Putamen (tissue), 1 donor: ENCODE results near the gene DMPK.
A peak's percentile ranks its signal among the peaks of the same experiment; 100 is the strongest.

Source experiments
- DNase-seq: peaks from one replicate; pipeline ENCODE4 v3.0.0-alpha.2; 2016; ENCODE audit warnings: low spot score

The DMPK gene

GRCh38 chr19:45785781-45786532 lies 3.7 kb upstream of the DMPK start:
- DNase-seq, result no peak

DNA sequence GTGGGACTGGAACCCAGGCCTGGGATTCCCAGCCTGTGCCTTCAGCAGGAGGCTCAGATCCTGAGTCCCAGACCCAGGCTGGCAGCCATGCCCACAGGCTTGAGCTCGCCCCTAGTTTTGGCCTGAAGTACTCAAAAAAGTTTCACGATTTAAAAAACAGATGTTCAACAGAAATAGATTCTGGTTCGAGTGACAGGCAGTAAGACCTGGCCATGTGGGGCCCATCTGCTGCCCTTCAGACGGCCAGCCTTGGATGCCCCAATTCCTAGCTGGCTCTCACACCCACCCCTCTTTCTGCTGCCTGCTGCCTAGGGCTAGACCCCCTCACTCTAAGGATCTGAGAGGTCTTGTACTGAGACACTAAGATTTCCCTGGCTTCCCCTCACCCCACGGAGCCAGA lies 2.8 kb upstream of the DMPK start:
- no peak for DNase-seq

DNA sequence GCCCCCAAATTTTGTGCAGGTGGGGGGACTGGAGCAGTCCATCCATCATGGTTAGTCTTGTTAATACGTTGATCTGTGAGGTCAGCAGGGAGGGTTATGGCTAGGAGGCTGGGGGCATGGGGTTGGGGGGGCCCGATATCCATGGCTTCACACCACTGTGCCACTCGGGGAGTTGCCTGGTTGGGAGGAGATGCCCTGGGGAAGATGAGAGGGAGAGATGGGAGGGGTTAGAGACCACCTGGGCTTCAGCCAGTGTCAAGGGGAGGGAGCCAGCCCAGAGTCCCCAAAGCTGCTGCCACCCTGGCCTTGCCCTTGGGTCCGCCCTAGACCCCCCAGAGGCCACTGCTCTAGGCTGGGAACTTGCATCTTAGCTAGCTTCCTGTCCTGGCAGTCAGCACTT lies 1.8 kb upstream of the DMPK start:
- DNase-seq, result no peak

DNA sequence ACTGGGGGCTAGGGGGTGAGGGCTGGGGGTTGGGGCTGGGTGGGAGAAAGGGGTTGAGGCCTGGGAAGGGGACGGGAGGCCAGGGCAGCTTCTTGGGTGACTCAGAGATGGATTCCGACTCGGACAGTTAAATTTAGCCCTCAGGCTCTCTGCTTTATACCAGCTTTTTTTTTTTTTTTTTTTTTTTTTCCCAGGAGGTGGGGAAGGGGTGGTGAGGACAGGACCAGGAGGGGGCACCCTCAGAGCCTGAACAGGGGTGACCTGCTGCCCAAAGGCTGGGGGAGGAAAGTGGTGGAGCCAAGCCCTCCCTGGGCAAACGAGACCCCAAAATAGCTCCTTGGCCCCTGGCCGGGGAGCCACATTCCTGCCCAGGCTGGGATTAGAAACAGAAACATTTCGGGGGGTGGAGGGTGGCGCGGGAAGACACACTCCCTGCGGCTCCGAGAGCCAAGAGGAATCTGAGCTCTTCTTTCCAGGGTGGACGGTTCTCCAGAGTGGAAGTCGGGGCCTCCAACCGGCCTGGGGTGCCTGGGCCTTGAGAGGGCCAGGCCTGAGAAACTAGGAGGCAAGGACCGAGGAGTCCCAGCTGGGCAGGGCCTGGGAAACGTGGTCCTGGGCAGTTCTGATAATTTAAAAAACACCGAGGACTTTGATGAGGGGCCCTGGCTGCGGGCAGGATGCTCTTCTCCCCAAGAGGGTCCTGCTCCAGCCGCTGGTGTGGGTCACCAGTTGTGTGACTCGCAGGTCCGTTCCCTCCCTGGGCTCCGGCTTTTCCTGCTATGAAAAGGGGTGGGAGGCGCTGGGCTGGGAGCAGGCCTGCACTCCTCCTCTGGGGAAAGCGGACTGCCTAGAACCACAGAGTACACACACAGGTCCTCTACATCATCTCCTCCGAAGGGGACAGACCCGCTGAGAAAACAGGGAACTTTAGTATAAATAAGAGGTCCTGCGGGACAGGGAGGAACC lies 813 bp upstream of the DMPK start:
- DNase-seq, result no peak

DNA sequence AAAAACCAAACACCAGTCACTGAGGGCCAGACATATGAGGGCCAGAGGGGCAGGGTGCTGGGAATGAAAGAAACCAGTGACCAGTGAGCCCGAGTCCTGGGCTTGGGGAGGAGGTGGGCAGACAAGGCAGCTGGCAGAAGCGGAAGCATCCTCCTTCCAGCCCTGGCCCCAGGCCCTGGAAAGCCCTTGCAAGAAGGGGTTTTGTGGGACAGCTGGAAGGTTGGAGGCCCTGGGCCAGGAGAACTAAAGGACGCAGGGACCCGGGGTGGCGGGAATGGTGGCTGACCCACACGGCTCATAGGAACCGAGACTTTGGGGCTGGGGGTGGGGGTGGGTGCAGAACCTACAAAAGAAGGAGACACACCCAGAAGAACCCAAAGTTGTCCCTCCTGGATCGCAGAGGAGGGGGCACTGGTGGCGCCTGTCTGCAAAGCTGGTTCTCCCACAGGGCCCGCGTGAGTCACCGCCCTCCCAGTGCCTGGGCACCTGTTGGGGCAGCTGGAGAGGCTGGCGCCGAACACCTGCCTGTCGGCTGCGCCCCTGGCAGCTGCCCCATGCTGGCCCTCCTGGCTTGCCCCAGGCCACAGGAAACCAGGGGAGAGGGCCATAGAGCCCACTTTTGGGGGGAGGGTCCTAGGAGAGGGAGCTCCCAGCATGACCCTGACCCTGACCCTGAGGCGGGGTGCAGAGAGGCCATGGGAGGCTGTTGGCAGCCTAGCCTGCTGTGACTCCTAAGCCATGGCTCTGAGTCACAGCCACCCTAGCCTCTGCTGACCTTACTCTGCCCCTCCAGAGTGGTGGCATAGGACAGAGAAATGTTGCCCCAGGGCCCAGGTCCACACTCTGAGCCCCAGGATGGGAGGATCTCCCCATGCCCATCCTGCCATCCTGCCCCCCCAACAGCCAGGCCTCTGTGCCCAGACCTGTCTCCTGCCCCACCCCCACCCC lies 802 bp downstream of the DMPK start:
- DNase-seq, result no peak

- no peak for DNase-seq
These were observed 1.7 kb downstream of the DMPK start for GRCh38 chr19:45780448-45781213.

- no peak for DNase-seq
These were observed 2.2 kb downstream of the DMPK start for GRCh38 chr19:45780146-45780447.

DNA sequence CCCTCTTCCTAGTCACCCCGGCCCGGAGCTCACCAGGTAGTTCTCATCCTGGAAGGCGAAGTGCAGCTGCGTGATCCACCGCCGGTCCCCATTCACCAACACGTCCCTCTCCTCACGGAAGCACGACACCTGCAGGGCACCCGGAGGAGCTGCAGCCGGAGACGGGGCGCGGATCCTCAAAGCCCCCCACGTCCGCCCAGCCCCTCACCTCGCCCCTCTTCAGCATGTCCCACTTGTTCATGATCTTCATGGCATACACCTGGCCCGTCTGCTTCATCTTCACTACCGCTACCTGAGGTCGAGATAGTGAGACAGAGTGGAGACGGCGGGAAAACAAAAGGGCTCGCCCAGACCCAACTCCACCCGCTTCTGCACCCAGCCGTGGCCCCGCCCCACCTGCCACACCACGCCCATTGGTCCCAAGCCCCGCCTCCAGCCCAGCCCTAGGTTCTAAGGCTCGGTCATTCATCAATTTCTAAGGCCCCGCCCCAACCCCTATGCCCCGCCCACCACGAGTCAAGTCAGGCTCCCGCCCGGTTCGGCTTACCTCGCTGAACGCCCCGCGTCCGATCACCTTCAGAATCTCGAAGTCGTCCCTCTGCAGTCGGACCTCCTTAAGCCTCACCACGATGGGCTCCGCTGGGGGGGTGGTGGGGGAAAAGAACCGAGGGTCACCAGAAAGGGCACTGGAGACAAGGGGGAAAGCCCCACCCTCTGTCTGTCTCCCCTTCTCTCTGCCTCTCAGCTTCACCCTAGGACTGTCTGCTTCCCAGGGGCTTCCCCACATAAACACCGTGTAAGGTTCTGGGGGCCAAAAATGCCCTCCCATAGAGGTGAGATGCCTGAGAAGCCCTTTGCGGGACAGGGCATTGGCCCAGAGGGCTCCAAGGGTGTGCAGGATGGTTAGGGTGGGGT lies 2.8 kb downstream of the DMPK start:
- DNase-seq, result no peak

DNA sequence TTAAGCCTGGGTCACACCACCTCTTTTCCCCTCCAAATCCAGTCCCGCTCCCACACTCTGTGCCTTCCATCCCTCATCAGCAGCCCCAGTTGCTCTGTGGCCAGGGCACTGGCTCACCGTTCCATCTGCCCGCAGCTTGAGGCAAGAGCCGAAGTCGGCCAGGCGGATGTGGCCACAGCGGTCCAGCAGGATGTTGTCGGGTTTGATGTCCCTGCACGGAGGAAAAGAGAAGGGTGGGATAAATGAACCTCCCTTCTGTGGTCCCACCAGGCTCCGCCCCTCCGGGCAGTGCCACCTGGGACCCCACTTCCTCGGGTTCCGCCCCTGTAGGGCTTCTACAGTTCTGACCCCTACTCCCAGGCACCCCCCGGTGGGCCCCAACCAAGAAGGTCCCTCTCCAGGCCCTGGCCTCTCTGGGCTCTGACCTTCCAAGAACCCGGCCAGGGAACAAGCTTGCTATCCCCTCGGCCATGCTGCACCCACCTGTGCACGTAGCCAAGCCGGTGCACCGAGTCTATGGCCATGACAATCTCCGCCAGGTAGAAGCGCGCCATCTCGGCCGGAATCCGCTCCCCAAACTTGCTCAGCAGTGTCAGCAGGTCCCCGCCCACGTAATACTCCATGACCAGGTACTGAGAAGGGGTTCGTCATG lies 4.2 kb downstream of the DMPK start:
- DNase-seq, result no peak

GRCh38 chr19:45777395-45777961 lies 4.8 kb downstream of the DMPK start:
- no peak for DNase-seq

- DNase-seq, result no peak
These were observed 7.5 kb downstream of the DMPK start for GRCh38 chr19:45774765-45775164.

GRCh38 chr19:45773384-45773783 lies 8.9 kb downstream of the DMPK start:
- DNase-seq, result no peak

DNA sequence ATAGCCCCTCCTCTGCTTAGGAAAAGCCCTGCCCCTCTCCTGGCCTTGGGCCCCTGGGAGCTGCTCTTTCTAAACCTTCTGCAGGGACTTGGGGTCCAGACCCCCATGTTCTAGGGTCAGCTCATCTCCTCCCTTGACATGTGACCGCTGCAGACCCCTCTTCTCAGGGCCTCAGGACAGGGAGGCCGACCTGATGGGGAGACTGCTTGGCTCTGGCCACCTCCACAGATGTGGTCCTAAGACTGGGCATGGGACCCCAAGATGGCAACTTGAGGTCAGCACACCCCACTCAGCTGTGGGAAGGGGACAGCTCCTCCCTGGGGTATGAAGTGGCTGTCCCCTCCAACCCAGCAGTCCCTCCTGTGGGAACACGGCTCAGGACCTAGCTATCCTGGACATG lies 9.4 kb downstream of the DMPK start:
- no peak for DNase-seq

DNA sequence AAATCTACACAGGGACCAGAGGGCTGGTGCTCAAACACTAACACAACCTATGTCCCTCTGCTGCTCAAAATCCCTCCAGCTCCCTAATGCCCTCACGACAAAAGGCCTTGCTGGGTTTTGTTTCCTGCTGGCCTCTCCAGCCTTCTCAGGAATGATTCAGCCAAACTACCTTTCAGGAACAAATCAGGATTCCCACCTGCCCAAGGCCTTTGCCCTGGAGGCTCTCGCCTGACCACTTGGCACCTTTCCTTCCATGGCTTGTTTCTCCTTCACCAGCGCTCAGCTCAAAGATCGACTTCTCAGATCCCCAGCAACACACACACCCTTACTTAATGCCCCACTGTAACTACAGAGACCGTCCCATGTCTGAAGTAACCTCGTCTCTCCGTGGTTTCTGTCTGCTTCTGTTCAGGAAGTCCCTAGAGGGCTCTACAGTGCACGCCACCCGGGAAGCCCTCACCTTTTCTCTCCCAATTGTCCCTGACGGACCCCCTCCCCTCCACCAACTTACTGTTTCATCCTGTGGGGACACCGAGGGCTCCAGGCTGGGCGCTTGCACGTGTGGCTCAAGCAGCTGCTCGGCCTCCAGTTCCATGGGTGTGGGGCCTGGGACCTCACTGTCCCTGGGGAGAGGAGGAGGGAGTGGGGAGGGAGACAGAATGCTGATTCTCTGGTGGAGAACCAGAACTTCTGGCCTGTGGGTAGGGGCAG lies 10.0 kb downstream of the DMPK start:
- DNase-seq, result no peak

DNA sequence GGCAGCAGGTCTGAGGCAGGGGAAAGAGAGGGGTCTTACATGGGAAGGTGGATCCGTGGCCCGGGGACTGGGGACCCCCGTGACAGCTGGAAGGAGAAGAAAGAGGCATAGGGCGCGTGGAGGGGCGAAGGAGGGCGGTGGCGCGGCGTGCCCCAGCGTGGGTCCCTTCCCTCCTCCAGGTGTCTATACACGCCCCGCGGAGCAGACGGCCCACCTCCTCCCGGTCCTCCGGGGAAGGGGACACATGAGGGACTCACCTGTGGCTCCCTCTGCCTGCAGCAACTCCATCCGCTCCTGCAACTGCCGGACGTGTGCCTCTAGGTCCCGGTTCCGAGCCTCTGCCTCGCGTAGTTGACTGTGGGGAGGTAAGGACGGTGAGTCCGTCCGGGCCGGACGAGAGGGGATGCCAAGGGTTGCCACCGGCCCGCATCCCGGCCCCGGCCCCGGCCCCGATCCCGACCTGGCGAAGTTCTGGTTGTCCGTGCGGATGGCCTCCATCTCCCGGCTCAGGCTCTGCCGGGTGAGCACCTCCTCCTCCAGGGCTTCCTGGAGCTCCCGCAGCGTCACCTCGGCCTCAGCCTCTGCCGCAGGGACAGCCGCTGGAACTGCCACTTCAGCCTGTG lies 10.9 kb downstream of the DMPK start:
- DNase-seq, result no peak

DNA sequence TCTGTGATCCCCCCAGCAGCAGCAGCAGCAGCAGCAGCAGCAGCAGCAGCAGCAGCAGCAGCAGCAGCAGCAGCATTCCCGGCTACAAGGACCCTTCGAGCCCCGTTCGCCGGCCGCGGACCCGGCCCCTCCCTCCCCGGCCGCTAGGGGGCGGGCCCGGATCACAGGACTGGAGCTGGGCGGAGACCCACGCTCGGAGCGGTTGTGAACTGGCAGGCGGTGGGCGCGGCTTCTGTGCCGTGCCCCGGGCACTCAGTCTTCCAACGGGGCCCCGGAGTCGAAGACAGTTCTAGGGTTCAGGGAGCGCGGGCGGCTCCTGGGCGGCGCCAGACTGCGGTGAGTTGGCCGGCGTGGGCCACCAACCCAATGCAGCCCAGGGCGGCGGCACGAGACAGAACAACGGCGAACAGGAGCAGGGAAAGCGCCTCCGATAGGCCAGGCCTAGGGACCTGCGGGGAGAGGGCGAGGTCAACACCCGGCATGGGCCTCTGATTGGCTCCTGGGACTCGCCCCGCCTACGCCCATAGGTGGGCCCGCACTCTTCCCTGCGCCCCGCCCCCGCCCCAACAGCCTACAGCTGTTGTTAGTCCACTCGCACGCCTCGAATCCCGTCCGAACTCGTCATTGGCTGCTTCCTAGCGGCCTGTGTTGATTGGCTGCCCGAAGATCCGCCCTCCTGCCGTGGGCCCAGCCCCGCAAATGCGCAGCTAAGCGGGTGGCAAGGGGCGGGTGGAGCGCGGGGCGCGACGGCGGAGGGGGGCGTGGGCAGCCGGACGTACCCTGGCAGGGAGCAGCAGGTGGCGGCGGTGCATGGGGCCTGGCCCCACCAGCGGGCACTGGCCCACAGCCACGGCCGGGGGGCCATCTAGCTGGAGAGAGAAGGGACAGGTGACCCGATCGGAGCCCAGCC lies 11.8 kb downstream of the DMPK start:
- peak; percentile 89 for DNase-seq

- DNase-seq, result peak; percentile 68
These were observed 12.5 kb downstream of the DMPK start for GRCh38 chr19:45769821-45770191.
